Liver (tissue), 9 donors: ENCODE results near the gene MYOM1. TPM values are rescaled to one million over a fixed set of nuclear protein-coding genes. Genes with fewer than 3 reads are reported as not detected.

ENCODE experiments used
- DNase-seq: peaks from one replicate; pipeline ENCODE4 v3.0.0-alpha.2; 2017; ENCODE audit warnings: low spot score
- H3K27ac ChIP-seq, 2 donors: one replicate each; pipeline ENCODE4 v1.7.0; 2013; ENCODE audit warnings: inconsistent platforms in 2 of 2, low read length in 2 of 2, control low read depth in 1 of 2, low read depth in 1 of 2, mild to moderate bottlenecking in 1 of 2
- H3K27me3 ChIP-seq, 4 donors: one replicate each; pipeline versions ENCODE4 v1.6.1 to v1.7.0; 2013; ENCODE audit warnings: low read length in 3 of 4, inconsistent platforms in 1 of 4, mild to moderate bottlenecking in 1 of 4, moderate library complexity in 1 of 4; ENCODE audit not compliant: control insufficient read depth in 4 of 4, insufficient read depth in 4 of 4
- H3K36me3 ChIP-seq, 4 donors: one replicate each; pipeline versions ENCODE4 v1.6.1 to v1.7.0; 2013; ENCODE audit warnings: low read length in 3 of 4, mild to moderate bottlenecking in 3 of 4, low read depth in 1 of 4, moderate library complexity in 1 of 4; ENCODE audit not compliant: control insufficient read depth in 4 of 4, insufficient read depth in 3 of 4
- H3K4me1 ChIP-seq, 4 donors: one replicate each; pipeline versions ENCODE4 v1.6.1 to v1.7.0; 2013; ENCODE audit warnings: low read length in 3 of 4, mild to moderate bottlenecking in 3 of 4, moderate library complexity in 1 of 4; ENCODE audit not compliant: control insufficient read depth in 4 of 4, insufficient read depth in 4 of 4
- H3K4me3 ChIP-seq, 3 donors: one replicate each; pipeline versions ENCODE4 v1.6.1 to v1.7.0; 2013; ENCODE audit warnings: low read length in 3 of 3, control low read depth in 1 of 3, low read depth in 1 of 3, mild to moderate bottlenecking in 1 of 3
- H3K9ac ChIP-seq, 2 donors: one replicate each; pipeline ENCODE4 v1.7.0; 2013; ENCODE audit warnings: low read length in 2 of 2, mild to moderate bottlenecking in 2 of 2, moderate library complexity in 2 of 2, control low read depth in 1 of 2, low read depth in 1 of 2
- H3K9me3 ChIP-seq, 4 donors: one replicate each; pipeline versions ENCODE4 v1.6.1 to v1.7.0; 2013; ENCODE audit warnings: low read length in 3 of 4; ENCODE audit not compliant: control insufficient read depth in 4 of 4
- EGR1 ChIP-seq, 2 donors: IDR thresholded peaks; 2 replicates each; pipeline ENCODE4 v1.6.1; 2016 to 2018; ENCODE audit warnings: antibody characterized with exemption in 2 of 2, low read depth in 2 of 2
- FOXA1 ChIP-seq: IDR thresholded peaks from 2 replicates; pipeline ENCODE4 v1.6.1; 2016; ENCODE audit warnings: antibody characterized with exemption
- FOXA2 ChIP-seq: IDR thresholded peaks from 2 replicates; pipeline ENCODE4 v1.6.1; 2016; ENCODE audit warnings: antibody characterized with exemption
- GABPA ChIP-seq, 2 donors: IDR thresholded peaks in 1 of 2; conservative IDR thresholded peaks in 1 of 2; 2 replicates each; pipeline ENCODE4 v1.6.1; 2016; ENCODE audit warnings: antibody characterized with exemption in 2 of 2, mild to moderate bottlenecking in 1 of 2, moderate library complexity in 1 of 2
- HNF4A ChIP-seq, 2 donors: conservative IDR thresholded peaks; 2 replicates each; pipeline ENCODE4 v1.6.1; 2016; ENCODE audit warnings: antibody characterized with exemption in 2 of 2, mild to moderate bottlenecking in 2 of 2
- HNF4G ChIP-seq: IDR thresholded peaks from 2 replicates; pipeline ENCODE4 v1.6.1; 2016; ENCODE audit warnings: antibody characterized with exemption
- JUND ChIP-seq, 2 donors: IDR thresholded peaks; 2 replicates each; pipeline ENCODE4 v1.6.1; 2016; ENCODE audit warnings: antibody characterized with exemption in 2 of 2
- NR2F2 ChIP-seq: IDR thresholded peaks from 2 replicates; pipeline ENCODE4 v1.6.1; 2016; ENCODE audit warnings: antibody characterized with exemption
- RAD21 ChIP-seq, 2 donors: IDR thresholded peaks; 2 replicates each; pipeline ENCODE4 v1.6.1; 2016; ENCODE audit warnings: antibody characterized with exemption in 2 of 2, mild to moderate bottlenecking in 2 of 2
- RXRA ChIP-seq, 2 donors: IDR thresholded peaks; 2 replicates each; pipeline ENCODE4 v1.6.1; 2017 to 2018; ENCODE audit warnings: antibody characterized with exemption in 2 of 2, mild to moderate bottlenecking in 1 of 2
- SP1 ChIP-seq: IDR thresholded peaks from 2 replicates; pipeline ENCODE4 v1.6.1; 2018; ENCODE audit warnings: antibody characterized with exemption, mild to moderate bottlenecking
- TAF1 ChIP-seq: conservative IDR thresholded peaks from 2 replicates; pipeline ENCODE4 v1.6.1; 2016; ENCODE audit warnings: antibody characterized with exemption, mild to moderate bottlenecking
- YY1 ChIP-seq: IDR thresholded peaks from 2 replicates; pipeline ENCODE4 v1.6.1; 2016; ENCODE audit warnings: antibody characterized with exemption, mild to moderate bottlenecking
- WGBS: extraction: QIAGEN DNeasy Blood & Tissue Kit; methylation state at CpG from one replicate; pipeline ENCODE4 v1.1.7; 2013; 5-methylcytosine and 5-hydroxymethylcytosine counted together
- polyA plus RNA-seq, 2 donors: library from polyadenylated mRNA; stranded (reverse) in 1 of 2; unstranded in 1 of 2; fragments of 200-250 nt in 1 of 2; fragments of >200 nt in 1 of 2; fragmentation: Nextera tagmentation in 1 of 2; extraction: Ambion mirVana in 1 of 2; gene quantifications; one replicate each; pipeline versions ENCODE4 v1.2.1 to v1.2.3, GENCODE V29; 2013 to 2015
- total RNA-seq, 2 donors: library from RNA; depleted of rRNA; stranded (reverse); fragments of >200 nt; gene quantifications; one replicate each; pipeline ENCODE4 v1.2.3, GENCODE V29; 2014
- TF ChIP-seq, protein P1 (sequence below): IDR thresholded peaks from 2 replicates; pipeline ENCODE4 v1.6.1; 2016; ENCODE audit warnings: antibody characterized with exemption
- TF ChIP-seq, protein P2 (sequence below): IDR thresholded peaks from 2 replicates; pipeline ENCODE4 v1.6.1; 2016; ENCODE audit warnings: antibody characterized with exemption
- TF ChIP-seq, protein P3 (sequence below): IDR thresholded peaks from 2 replicates; pipeline ENCODE4 v1.6.1; 2016; ENCODE audit warnings: antibody characterized with exemption, mild to moderate bottlenecking
- TF ChIP-seq, protein P4 (sequence below): fragments of 150-350 bp; IDR thresholded peaks from 2 replicates; pipeline ENCODE4 v1.5.1; 2017; ENCODE audit warnings: improper control_type of control experiment, low read depth, low read length; ENCODE audit not compliant: missing input control
- TF ChIP-seq, protein P5 (sequence below): IDR thresholded peaks from 2 replicates; pipeline ENCODE4 v1.6.1; 2016; ENCODE audit warnings: antibody characterized with exemption
- donor health status: healthy.
- donor health status: healthy.
- donor health status: healthy.
- donor health status: healthy.
- donor health status: healthy.

The MYOM1 gene
- total and polyA plus RNA-seq, 4 donors, result 10.1 to 48.4 (median 21.3) TPM

DNA sequence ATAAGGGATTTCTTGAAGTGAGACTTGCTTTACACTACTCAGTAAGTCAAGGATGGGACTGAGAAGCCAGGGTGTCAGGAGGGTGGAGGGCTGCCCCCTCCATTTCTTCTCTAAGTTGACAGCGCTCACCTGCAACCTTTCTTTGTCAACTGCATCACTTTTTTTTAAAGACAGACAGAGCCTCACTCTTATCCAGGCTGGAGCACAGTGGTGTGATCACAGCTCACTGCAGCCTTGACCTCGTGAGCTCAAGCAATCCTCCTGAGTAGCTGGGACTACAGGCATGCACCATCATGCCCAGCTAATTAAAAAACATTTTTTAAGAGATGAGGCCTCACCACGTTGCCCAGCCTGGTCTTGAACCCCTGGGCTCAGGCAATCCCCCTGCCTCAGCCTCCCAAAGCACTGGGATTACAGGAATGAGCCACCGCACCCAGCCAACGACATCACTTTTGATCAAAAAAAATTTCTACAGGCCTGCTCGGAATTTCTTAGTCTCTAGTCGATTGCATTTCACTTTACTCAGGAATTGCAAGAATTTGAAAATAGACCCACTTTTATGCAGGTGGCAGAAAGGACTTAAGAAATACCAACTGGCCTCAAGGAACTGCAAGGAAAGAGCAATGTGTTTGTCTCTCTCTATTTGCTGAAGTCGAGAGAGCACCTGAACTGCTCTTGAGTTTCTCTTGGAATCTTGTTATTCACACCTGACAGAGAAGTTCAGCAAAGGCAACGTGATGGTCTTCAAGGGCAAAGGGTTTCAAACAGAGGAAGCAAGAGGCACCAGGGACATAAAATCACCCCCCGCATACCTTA is 101.4 kb downstream of the MYOM1 start:
- H3K4me3 ChIP-seq, result no peak overlapping the region
- no peak for DNase-seq
- TF ChIP-seq YY1, result no peak
- peak overlapping the region in 1 of 2 donors; percentile 51 for H3K9ac ChIP-seq
- H3K36me3 ChIP-seq, result peaks cover 0 to 2% (median 0%) of the 10 kb centered on the region in 4 donors
- H3K4me1 ChIP-seq, result peaks cover 0 to 13% (median 10%) of the 10 kb centered on the region in 4 donors
- H3K27ac ChIP-seq, result peak overlapping the region; percentile 81 to 89
- WGBS, result 76% methylated on average over 10 of the region's 10 CpGs
- H3K27me3 ChIP-seq, result no peaks in the 10 kb centered on the region
- H3K9me3 ChIP-seq, result no peaks in the 10 kb centered on the region

DNA sequence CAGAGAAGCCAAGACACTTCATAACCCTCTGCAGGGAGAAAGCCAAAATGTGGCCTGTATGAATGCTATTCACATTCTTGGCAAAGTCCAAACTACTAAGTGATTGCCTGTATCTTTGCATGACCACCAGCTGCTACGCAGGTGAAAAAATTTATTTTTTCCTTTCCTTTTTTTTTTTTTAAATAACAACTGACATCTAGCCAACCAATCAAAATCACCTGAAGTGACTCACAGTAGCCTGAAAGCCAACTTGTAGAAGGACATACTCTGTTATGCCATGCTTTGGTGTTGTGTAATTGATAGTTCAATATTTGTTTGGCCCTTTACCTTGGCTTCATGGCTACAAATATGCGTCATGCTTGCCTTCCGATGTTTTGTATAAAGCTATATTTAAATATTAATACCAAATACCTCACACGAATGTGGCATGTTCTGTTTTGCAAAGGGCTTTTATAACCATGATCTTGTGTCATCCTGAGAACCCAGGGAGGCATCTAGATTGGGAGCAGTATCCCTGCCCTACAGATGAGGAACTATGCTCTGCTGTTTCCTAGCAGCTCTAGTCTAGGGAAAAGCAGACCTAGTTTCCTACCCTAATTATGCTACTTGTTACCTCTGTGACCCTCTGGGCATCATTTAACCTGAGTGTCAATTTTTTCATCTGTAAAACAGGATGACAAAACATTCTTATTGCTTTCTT is 102.1 kb downstream of the MYOM1 start:
- H3K4me1 ChIP-seq, result peaks cover 0 to 13% (median 10%) of the 10 kb centered on the region in 4 donors
- H3K4me3 ChIP-seq, result no peak overlapping the region
- no peaks in the 10 kb centered on the region for H3K27me3 ChIP-seq
- peak overlapping the region; percentile 81 to 89 for H3K27ac ChIP-seq
- H3K36me3 ChIP-seq, result peaks cover 0 to 2% (median 0%) of the 10 kb centered on the region in 4 donors
- H3K9me3 ChIP-seq, result no peaks in the 10 kb centered on the region
- peak overlapping the region in 1 of 2 donors; percentile 51 for H3K9ac ChIP-seq
- TF ChIP-seq, protein P1, sequence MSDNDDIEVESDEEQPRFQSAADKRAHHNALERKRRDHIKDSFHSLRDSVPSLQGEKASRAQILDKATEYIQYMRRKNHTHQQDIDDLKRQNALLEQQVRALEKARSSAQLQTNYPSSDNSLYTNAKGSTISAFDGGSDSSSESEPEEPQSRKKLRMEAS, result peak; percentile 79
- TF ChIP-seq YY1, result peak; percentile 69
- TF ChIP-seq RAD21 (IDR thresholded peaks at IDR 0.05), result peak; percentile 28 to 48
- peak; percentile 90 to 93 for TF ChIP-seq RXRA (IDR thresholded peaks at IDR 0.05)
- TF ChIP-seq FOXA2, result peak; percentile 87
- TF ChIP-seq EGR1 (IDR thresholded peaks at IDR 0.05; ENCODE audit: low read depth in 2 of 2), result peak in 1 of 2 donors; percentile 79
- peak in 1 of 2 donors; percentile 51 for TF ChIP-seq GABPA (IDR thresholded peaks at IDR 0.05 in 1 of 2, conservative IDR thresholded peaks at IDR 0.05 in 1 of 2)
- TF ChIP-seq FOXA1, result peak; percentile 80
- peak; percentile 77 to 85 for TF ChIP-seq HNF4A (conservative IDR thresholded peaks at IDR 0.05)
- TF ChIP-seq, protein P2, sequence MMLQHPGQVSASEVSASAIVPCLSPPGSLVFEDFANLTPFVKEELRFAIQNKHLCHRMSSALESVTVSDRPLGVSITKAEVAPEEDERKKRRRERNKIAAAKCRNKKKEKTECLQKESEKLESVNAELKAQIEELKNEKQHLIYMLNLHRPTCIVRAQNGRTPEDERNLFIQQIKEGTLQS, result peak; percentile 87
- TF ChIP-seq, protein P3, sequence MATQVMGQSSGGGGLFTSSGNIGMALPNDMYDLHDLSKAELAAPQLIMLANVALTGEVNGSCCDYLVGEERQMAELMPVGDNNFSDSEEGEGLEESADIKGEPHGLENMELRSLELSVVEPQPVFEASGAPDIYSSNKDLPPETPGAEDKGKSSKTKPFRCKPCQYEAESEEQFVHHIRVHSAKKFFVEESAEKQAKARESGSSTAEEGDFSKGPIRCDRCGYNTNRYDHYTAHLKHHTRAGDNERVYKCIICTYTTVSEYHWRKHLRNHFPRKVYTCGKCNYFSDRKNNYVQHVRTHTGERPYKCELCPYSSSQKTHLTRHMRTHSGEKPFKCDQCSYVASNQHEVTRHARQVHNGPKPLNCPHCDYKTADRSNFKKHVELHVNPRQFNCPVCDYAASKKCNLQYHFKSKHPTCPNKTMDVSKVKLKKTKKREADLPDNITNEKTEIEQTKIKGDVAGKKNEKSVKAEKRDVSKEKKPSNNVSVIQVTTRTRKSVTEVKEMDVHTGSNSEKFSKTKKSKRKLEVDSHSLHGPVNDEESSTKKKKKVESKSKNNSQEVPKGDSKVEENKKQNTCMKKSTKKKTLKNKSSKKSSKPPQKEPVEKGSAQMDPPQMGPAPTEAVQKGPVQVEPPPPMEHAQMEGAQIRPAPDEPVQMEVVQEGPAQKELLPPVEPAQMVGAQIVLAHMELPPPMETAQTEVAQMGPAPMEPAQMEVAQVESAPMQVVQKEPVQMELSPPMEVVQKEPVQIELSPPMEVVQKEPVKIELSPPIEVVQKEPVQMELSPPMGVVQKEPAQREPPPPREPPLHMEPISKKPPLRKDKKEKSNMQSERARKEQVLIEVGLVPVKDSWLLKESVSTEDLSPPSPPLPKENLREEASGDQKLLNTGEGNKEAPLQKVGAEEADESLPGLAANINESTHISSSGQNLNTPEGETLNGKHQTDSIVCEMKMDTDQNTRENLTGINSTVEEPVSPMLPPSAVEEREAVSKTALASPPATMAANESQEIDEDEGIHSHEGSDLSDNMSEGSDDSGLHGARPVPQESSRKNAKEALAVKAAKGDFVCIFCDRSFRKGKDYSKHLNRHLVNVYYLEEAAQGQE, result peak; percentile 70
- TF ChIP-seq JUND (IDR thresholded peaks at IDR 0.05), result peak; percentile 95 to 97
- TF ChIP-seq NR2F2, result no peak
- TF ChIP-seq SP1, result peak; percentile 92
- no peak for TF ChIP-seq HNF4G
- peak; percentile 50 for TF ChIP-seq TAF1
- TF ChIP-seq, protein P4, sequence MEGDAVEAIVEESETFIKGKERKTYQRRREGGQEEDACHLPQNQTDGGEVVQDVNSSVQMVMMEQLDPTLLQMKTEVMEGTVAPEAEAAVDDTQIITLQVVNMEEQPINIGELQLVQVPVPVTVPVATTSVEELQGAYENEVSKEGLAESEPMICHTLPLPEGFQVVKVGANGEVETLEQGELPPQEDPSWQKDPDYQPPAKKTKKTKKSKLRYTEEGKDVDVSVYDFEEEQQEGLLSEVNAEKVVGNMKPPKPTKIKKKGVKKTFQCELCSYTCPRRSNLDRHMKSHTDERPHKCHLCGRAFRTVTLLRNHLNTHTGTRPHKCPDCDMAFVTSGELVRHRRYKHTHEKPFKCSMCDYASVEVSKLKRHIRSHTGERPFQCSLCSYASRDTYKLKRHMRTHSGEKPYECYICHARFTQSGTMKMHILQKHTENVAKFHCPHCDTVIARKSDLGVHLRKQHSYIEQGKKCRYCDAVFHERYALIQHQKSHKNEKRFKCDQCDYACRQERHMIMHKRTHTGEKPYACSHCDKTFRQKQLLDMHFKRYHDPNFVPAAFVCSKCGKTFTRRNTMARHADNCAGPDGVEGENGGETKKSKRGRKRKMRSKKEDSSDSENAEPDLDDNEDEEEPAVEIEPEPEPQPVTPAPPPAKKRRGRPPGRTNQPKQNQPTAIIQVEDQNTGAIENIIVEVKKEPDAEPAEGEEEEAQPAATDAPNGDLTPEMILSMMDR, result no peak
- TF ChIP-seq, protein P5, sequence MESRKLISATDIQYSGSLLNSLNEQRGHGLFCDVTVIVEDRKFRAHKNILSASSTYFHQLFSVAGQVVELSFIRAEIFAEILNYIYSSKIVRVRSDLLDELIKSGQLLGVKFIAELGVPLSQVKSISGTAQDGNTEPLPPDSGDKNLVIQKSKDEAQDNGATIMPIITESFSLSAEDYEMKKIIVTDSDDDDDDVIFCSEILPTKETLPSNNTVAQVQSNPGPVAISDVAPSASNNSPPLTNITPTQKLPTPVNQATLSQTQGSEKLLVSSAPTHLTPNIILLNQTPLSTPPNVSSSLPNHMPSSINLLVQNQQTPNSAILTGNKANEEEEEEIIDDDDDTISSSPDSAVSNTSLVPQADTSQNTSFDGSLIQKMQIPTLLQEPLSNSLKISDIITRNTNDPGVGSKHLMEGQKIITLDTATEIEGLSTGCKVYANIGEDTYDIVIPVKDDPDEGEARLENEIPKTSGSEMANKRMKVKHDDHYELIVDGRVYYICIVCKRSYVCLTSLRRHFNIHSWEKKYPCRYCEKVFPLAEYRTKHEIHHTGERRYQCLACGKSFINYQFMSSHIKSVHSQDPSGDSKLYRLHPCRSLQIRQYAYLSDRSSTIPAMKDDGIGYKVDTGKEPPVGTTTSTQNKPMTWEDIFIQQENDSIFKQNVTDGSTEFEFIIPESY, result peak; percentile 57
- no peak for DNase-seq
- WGBS, result 41% methylated on average over 4 of the region's 4 CpGs
